Measurements from ENCODE around the gene SIGLEC11. TPM values are rescaled to one million over a fixed set of nuclear protein-coding genes. Genes with fewer than 3 reads are reported as not detected.
A peak's percentile ranks its signal among the peaks of the same experiment; 100 is the strongest.
"Not testable (repeated sequence)": the region's sequence is repeated elsewhere in the genome, so short reads cannot be mapped to it uniquely, and the experiment has no call there.

The SIGLEC11 gene
- total RNA-seq, 1 donor from 2014 or later = 0.60 TPM

- intact Hi-C loops (cut with DNase I) = no loop called here
- ATAC-seq (no peak), DNase-seq (ENCODE audit: missing footprints) (peak; percentile 11)
Observed at GRCh38 chr19:49985871-49986270, 24.9 kb upstream of the SIGLEC11 start.

- DNase-seq (ENCODE audit: missing footprints) (peak; percentile 1), ATAC-seq (no peak)
- intact Hi-C loops (cut with DNase I) = no loop called here
Observed at GRCh38 chr19:49984491-49984890, 23.5 kb upstream of the SIGLEC11 start.

- DNase-seq (ENCODE audit: missing footprints) = peak; percentile 63
- no peak for ATAC-seq
- intact Hi-C loops (cut with DNase I) = loop anchor here (1.0 kb wide), 1 partner anchor 46 kb away; no protein-coding TSS in a partner anchor
Observed at GRCh38 chr19:49983645-49984229, 22.8 kb upstream of the SIGLEC11 start.

- peak; percentile 27 for DNase-seq (ENCODE audit: missing footprints)
- intact Hi-C loops (cut with DNase I) = loop anchor here (2.0 kb wide), 1 partner anchor 37 kb away; no protein-coding TSS in a partner anchor
- no peak for ATAC-seq
Observed at GRCh38 chr19:49981603-49982593, 20.9 kb upstream of the SIGLEC11 start.

- intact Hi-C loops (cut with DNase I) = no loop called here
- peak; percentile 37 for DNase-seq (ENCODE audit: missing footprints)
- ATAC-seq = no peak
Observed at GRCh38 chr19:49978324-49978723, 17.4 kb upstream of the SIGLEC11 start.

GRCh38 chr19:49977881-49978280 is 16.9 kb upstream of the SIGLEC11 start:
- intact Hi-C loops (cut with DNase I) = no loop called here

GRCh38 chr19:49977076-49977475 is 16.1 kb upstream of the SIGLEC11 start:
- intact Hi-C loops (cut with DNase I) = no loop called here
- ATAC-seq (no peak), DNase-seq (ENCODE audit: missing footprints) (peak; percentile 62)

More at GRCh38 chr19:49977881-49978280, 16.9 kb upstream of the SIGLEC11 start:
- no peak for ATAC-seq
- peak; percentile 20 for DNase-seq (ENCODE audit: missing footprints)

GRCh38 chr19:49976496-49976895 is 15.5 kb upstream of the SIGLEC11 start:
- intact Hi-C loops (cut with DNase I) = no loop called here
- ATAC-seq = no peak
- DNase-seq (ENCODE audit: missing footprints) = peak; percentile 50

- intact Hi-C loops (cut with DNase I) = no loop called here
- ATAC-seq (no peak), DNase-seq (ENCODE audit: missing footprints) (peak; percentile 16)
Observed at GRCh38 chr19:49975051-49975450, 14.1 kb upstream of the SIGLEC11 start.

- ATAC-seq (peak; percentile 55), DNase-seq (ENCODE audit: missing footprints) (peak; percentile 77)
- intact Hi-C loops (cut with DNase I) = no loop called here
Observed at GRCh38 chr19:49973987-49974386, 13.0 kb upstream of the SIGLEC11 start.

- peak; percentile 52 for DNase-seq (ENCODE audit: missing footprints)
- intact Hi-C loops (cut with DNase I) = no loop called here
Observed at GRCh38 chr19:49972841-49973240, 11.9 kb upstream of the SIGLEC11 start.

GRCh38 chr19:49971991-49972411 is 11.0 kb upstream of the SIGLEC11 start:
- ATAC-seq (no peak), DNase-seq (ENCODE audit: missing footprints) (peak; percentile 52)
- intact Hi-C loops (cut with DNase I) = no loop called here

More at GRCh38 chr19:49972841-49973240, 11.9 kb upstream of the SIGLEC11 start:
- no peak for ATAC-seq

- intact Hi-C loops (cut with DNase I) = not testable (repeated sequence)
- peak; percentile 61 for ATAC-seq
- DNase-seq (ENCODE audit: missing footprints) = peak; percentile 21
Observed at GRCh38 chr19:49969355-49969754, 8.4 kb upstream of the SIGLEC11 start.

- DNase-seq (ENCODE audit: missing footprints) (peak; percentile 70), ATAC-seq (no peak)
- intact Hi-C loops (cut with DNase I) = no loop called here
Observed at GRCh38 chr19:49968279-49968922, 7.4 kb upstream of the SIGLEC11 start.

- DNase-seq (ENCODE audit: missing footprints); intact Hi-C loops (cut with DNase I); ATAC-seq: not testable (repeated sequence)
Observed at GRCh38 chr19:49959892-49960291, 1.1 kb downstream of the SIGLEC11 start.

GRCh38 chr19:49958596-49958995 is 2.4 kb downstream of the SIGLEC11 start:
- DNase-seq (ENCODE audit: missing footprints) = peak; percentile 31
- intact Hi-C loops (cut with DNase I); ATAC-seq: not testable (repeated sequence)

GRCh38 chr19:49958144-49958543 is 2.8 kb downstream of the SIGLEC11 start:
- ATAC-seq; intact Hi-C loops (cut with DNase I): not testable (repeated sequence)
- peak; percentile 37 for DNase-seq (ENCODE audit: missing footprints)

GRCh38 chr19:49957262-49957915 is 3.6 kb downstream of the SIGLEC11 start:
- DNase-seq (ENCODE audit: missing footprints) = peak; percentile 17
- intact Hi-C loops (cut with DNase I) = no loop called here
- ATAC-seq = no peak

- DNase-seq (ENCODE audit: missing footprints) = no peak
- ATAC-seq = no peak
- intact Hi-C loops (cut with DNase I) = no loop called here
Observed at GRCh38 chr19:49956115-49956495, 4.9 kb downstream of the SIGLEC11 start.
